ENCODE data around the gene C1QTNF5. TPM values are rescaled to one million over a fixed set of nuclear protein-coding genes. Genes with fewer than 3 reads are reported as not detected.

The C1QTNF5 gene
- total and polyA plus RNA-seq, 7 donors = 3.2 to 12.0 (median 8.1) TPM

DNA sequence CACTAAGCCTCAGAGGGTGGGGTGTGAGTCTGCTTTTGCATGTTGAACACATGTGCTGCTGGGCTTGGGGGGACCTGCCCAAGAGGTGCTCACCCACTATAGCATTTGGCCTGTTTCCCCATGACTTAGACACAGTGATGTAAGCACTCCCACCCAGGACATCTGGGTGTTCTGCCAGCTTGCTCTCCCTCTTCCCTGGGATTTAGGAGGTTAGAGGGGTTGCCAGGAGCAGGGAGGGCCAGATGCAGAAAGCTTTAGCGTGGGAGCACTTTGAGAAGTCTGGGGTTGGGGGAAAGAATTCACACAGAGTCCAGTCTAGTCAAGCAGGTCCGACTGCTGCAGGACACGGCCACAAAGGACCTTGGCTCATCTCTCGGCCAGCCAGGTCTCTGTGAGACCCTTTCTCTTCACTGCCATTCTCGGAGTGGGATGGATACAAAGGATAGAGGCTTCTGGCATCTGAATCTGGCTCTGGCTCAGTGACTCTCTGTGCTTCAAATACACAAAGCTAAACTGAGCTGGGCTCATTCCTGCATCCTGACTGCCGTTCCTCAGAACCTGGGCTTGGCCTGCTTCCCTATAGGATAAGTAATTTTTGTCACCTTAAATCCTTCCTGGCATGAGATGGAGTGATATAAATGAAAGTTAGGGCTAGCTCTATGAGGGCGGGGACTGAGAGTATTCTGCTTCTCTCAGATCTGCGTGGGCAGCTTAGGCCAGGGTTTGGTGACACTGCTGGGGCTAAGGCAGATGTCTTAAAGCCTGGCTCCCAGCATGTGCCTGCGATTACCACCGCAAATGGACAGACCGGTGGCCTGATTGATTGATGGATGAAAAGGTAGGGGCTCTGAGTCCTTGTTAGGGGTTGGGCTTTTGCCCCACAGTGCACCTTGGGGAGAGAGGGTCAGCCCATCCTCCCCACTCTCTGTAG lies 26.3 kb upstream of the C1QTNF5 start:
- Histone ChIP-seq H3K9me3 (no peaks in the 10 kb centered on the region), H3K27ac (peak overlapping the region; percentile 97), H3K4me1 (peaks cover 86% of the 10 kb centered on the region), H3K36me3 (ENCODE audit: insufficient read depth in 1 of 2, low read depth in 1 of 2) (peaks cover 0 to 6% of the 10 kb centered on the region in 2 donors), H3K4me3 (no peak overlapping the region), H3K27me3 (ENCODE audit: insufficient read depth in 3 of 3, low read length in 2 of 3) (no peaks in the 10 kb centered on the region)
- 30 to 50% (median 32%) methylated on average over 11 of the region's 11 CpGs for WGBS, 3 donors
- no peak for TF ChIP-seq CTCF (IDR thresholded peaks at IDR 0.05)
- intact Hi-C loops (cut with DNase I) = no loop called here
- DNase-seq = no peak
- ATAC-seq = no peak

DNA sequence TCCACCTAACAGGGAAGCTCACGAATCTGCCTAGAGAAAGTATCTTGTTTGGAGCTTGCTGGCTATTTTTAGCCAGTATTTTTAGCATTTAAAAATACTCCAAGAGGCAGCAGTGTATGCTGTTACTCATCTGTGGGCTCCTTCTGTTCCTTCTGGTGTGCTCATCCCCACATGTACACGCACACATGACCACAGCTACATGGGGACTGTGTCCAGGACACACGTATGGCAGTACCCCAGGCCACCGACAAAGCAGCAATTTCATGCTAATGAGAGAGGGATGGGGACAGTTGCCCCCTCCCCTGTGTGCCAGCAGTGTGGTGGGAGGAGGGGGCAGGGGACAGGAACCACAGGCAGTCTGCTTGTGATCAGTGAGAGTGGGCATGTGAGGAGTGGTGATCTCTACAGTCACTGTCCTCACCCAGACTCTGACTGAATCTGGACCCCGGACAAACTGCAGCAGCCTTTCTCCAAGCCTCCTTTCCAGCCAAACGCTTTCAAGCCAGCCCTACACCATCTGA lies 24.4 kb upstream of the C1QTNF5 start:
- H3K27ac ChIP-seq = peak overlapping the region; percentile 97
- peaks cover 87% of the 10 kb centered on the region for H3K4me1 ChIP-seq
- intact Hi-C loops (cut with DNase I) = no loop called here
- peak overlapping the region; percentile 71 for H3K4me3 ChIP-seq
- H3K27me3 ChIP-seq (ENCODE audit: insufficient read depth in 3 of 3, low read length in 2 of 3) = no peaks in the 10 kb centered on the region
- DNase-seq = peak in 1 of 2 donors; percentile 65
- peaks cover 0 to 7% of the 10 kb centered on the region in 2 donors for H3K36me3 ChIP-seq (ENCODE audit: insufficient read depth in 1 of 2, low read depth in 1 of 2)
- TF ChIP-seq CTCF (IDR thresholded peaks at IDR 0.05) = no peak
- WGBS, 3 donors = 19 to 36% (median 23%) methylated on average over 5 to 6 of the region's 6 CpGs
- peak; percentile 45 to 51 (median 48) for ATAC-seq
- H3K9me3 ChIP-seq = no peaks in the 10 kb centered on the region

- peaks cover 86% of the 10 kb centered on the region for H3K4me1 ChIP-seq
- intact Hi-C loops (cut with DNase I) = no loop called here
- DNase-seq (peak; percentile 73 to 83), ATAC-seq (peak; percentile 21 to 39 (median 26))
- peaks cover 5 to 18% of the 10 kb centered on the region in 2 donors for H3K36me3 ChIP-seq (ENCODE audit: insufficient read depth in 1 of 2, low read depth in 1 of 2)
- H3K27ac ChIP-seq = peak overlapping the region; percentile 97
- H3K4me3 ChIP-seq = peak overlapping the region; percentile 71
- no peaks in the 10 kb centered on the region for H3K27me3 ChIP-seq (ENCODE audit: insufficient read depth in 3 of 3, low read length in 2 of 3)
- no peak for TF ChIP-seq CTCF (IDR thresholded peaks at IDR 0.05)
- no peaks in the 10 kb centered on the region for H3K9me3 ChIP-seq
- WGBS, 3 donors = 2 to 4% (median 3%) methylated on average over 40 to 88 of the region's 88 CpGs
Observed at GRCh38 chr11:119363851-119364590, 23.3 kb upstream of the C1QTNF5 start.

DNA sequence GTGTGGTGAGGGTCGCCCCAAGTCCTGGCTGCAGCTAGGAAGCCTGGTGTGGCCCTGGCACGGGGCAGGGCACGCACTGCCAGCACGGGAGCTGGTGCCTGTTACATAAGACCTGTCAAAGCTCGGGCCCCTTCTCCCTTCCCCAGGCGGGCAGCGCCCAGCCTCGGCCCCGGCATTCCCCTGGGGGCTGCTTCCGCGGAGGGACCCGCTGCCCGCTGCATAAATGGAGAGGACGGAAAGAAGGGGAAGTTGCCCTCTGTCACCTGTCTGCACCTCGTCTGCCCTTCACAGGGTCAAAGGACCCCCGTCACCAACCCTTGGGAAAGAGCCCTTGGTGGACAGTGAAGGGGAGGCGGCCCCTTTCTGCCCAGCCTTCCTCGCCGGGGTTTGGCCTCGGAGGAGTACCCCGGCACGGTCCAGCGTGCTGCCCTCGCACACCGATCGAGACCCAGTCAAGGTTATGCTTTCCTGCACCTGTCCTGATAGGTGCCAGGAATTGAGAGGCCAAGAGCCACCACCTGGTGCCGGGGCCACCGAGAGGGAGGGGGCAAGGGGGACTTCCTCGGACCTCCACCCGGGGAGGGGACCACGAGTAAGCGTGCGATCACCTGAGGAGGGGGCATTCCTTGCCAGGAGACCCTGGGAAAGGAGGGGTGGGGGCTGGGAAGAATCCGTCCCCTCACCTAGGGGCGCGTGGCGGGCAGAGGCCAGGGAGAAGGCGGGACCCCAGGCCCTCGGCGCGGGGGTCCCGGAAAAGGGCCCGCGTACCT lies 22.6 kb upstream of the C1QTNF5 start:
- WGBS, 3 donors = 19 to 31% (median 19%) methylated on average over 40 to 44 of the region's 44 CpGs
- ATAC-seq (no peak), DNase-seq (no peak)
- peaks cover 5 to 26% of the 10 kb centered on the region in 2 donors for H3K36me3 ChIP-seq (ENCODE audit: insufficient read depth in 1 of 2, low read depth in 1 of 2)
- peak overlapping the region; percentile 71 for H3K4me3 ChIP-seq
- H3K4me1 ChIP-seq = peaks cover 78% of the 10 kb centered on the region
- H3K27ac ChIP-seq = peak overlapping the region; percentile 97
- intact Hi-C loops (cut with DNase I) = no loop called here
- H3K27me3 ChIP-seq (ENCODE audit: insufficient read depth in 3 of 3, low read length in 2 of 3) = no peaks in the 10 kb centered on the region
- TF ChIP-seq CTCF (IDR thresholded peaks at IDR 0.05) = no peak
- no peaks in the 10 kb centered on the region for H3K9me3 ChIP-seq
